Measurements from ENCODE around the gene SRR. TPM values are rescaled to one million over a fixed set of nuclear protein-coding genes. Genes with fewer than 3 reads are reported as not detected.

The SRR gene
- total RNA-seq, 4 donors from 2014 or later = 12.3 to 31.7 (median 24.1) TPM

DNA sequence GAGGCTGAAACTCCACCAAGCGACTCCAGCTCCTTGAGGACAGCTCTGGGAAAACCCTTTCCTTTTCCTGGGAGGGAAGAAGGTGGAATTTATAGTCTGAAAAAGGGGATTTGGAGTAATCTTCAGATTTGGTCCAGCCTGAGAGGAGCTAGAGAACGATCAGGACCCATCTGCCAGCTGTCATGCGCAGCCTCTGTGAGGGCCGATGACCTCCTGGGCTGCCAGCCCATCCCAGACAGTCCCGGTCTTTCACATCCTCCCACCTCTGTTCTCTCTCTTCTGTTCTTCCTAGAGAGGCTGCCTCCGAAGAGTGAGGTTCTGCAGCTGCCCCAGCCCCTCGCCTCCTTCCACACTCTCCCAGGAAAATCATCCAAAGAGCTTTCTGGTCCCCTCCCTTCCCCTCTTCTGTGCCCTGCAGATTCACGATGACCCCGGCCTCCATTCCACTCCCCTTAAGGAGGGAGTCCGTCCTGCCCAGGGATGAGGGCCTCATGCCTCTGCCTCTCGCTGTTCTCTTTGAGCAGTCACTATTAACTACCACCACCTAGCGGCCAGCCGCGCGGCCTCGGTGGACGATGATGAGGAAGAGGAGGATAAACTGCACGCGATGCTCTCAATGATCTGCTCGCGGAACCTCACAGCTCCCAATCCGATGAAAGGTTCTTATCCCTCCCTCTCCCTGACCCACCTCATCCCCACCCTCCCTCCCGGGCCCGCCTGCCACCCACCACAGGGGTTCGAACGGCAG lies 63.2 kb downstream of the SRR start:
- H3K4me1 ChIP-seq = no peaks in the 10 kb centered on the region
- WGBS, 2 donors = 82 to 86% methylated on average over 22 to 24 of the region's 26 CpGs
- H3K36me3 ChIP-seq = peaks cover 14 to 21% of the 10 kb centered on the region in 2 donors
- no peak for DNase-seq
- TF ChIP-seq, protein P1, sequence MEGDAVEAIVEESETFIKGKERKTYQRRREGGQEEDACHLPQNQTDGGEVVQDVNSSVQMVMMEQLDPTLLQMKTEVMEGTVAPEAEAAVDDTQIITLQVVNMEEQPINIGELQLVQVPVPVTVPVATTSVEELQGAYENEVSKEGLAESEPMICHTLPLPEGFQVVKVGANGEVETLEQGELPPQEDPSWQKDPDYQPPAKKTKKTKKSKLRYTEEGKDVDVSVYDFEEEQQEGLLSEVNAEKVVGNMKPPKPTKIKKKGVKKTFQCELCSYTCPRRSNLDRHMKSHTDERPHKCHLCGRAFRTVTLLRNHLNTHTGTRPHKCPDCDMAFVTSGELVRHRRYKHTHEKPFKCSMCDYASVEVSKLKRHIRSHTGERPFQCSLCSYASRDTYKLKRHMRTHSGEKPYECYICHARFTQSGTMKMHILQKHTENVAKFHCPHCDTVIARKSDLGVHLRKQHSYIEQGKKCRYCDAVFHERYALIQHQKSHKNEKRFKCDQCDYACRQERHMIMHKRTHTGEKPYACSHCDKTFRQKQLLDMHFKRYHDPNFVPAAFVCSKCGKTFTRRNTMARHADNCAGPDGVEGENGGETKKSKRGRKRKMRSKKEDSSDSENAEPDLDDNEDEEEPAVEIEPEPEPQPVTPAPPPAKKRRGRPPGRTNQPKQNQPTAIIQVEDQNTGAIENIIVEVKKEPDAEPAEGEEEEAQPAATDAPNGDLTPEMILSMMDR (IDR thresholded peaks at IDR 0.05) = no peak
- TF ChIP-seq POLR2A (IDR thresholded peaks at IDR 0.05) = no peak
- H3K27ac ChIP-seq = no peak overlapping the region
- no peaks in the 10 kb centered on the region for H3K27me3 ChIP-seq
- intact Hi-C loops (cut with DNase I) = loop anchor here (10.0 kb wide), 1 partner anchor 442 kb away; no protein-coding TSS in a partner anchor
- no peaks in the 10 kb centered on the region for H3K9me3 ChIP-seq
- H3K4me3 ChIP-seq (replicated peaks in 1 of 3) = no peak overlapping the region

DNA sequence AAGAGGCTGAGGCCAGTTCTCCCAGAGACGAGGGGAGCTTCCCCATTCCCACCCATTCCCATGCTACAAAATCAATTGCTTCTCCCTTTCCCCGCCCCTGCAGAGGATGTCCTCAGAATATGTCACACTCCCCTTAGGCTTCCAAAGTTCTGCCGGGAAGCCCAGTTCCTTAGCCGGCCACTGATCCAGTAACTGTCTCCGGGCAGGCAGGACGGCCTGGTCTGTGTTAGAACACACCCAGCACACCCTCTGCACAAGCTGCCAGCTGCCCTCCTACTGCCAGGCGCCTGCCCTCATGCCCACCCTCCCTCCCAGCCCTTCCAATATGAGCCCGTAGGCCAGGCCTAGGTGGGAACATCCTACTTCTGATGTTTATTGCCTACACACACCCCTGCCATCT lies 64.6 kb downstream of the SRR start:
- Histone ChIP-seq H3K27ac (no peak overlapping the region), H3K9me3 (no peaks in the 10 kb centered on the region), H3K36me3 (peaks cover 12 to 16% of the 10 kb centered on the region in 2 donors), H3K4me3 (replicated peaks in 1 of 3) (no peak overlapping the region), H3K4me1 (no peaks in the 10 kb centered on the region), H3K27me3 (no peaks in the 10 kb centered on the region)
- no peak for DNase-seq
- intact Hi-C loops (cut with DNase I) = loop anchor here (10.0 kb wide), 1 partner anchor 444 kb away; no protein-coding TSS in a partner anchor
- TF ChIP-seq, protein P1 (IDR thresholded peaks at IDR 0.05) = no peak
- TF ChIP-seq POLR2A (IDR thresholded peaks at IDR 0.05) = no peak
- 94% methylated on average over 8 of the region's 8 CpGs for WGBS, 2 donors

DNA sequence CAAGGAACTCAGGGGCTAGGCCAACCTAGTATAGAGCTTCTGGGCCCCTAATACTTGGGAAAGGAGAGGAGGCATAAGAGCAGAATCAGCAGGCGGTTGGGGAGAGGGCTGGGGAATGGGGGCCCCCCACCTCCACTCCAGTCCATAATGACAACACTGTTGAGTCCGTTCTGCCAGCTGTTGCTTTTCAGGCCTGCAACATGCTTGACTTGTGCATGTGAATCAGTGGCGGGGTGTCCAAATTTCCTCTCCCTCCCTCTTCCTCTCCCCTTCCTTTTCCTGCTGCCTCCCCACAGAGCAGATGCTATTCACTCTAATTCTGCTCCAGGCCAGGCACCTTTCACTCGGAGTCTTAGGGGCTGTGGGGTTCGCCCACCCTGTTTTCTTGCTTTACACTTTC lies 65.3 kb downstream of the SRR start:
- TF ChIP-seq, protein P1 (IDR thresholded peaks at IDR 0.05) = no peak
- no peak for TF ChIP-seq POLR2A (IDR thresholded peaks at IDR 0.05)
- DNase-seq = no peak
- H3K27me3 ChIP-seq = no peaks in the 10 kb centered on the region
- no peak overlapping the region for H3K4me3 ChIP-seq (replicated peaks in 1 of 3)
- H3K9me3 ChIP-seq = no peaks in the 10 kb centered on the region
- 84 to 87% methylated on average over 4 to 5 of the region's 5 CpGs for WGBS, 2 donors
- H3K4me1 ChIP-seq = no peaks in the 10 kb centered on the region
- peaks cover 11 to 12% of the 10 kb centered on the region in 2 donors for H3K36me3 ChIP-seq
- intact Hi-C loops (cut with DNase I) = loop anchor here (10.0 kb wide), 1 partner anchor 444 kb away; no protein-coding TSS in a partner anchor
- no peak overlapping the region for H3K27ac ChIP-seq

DNA sequence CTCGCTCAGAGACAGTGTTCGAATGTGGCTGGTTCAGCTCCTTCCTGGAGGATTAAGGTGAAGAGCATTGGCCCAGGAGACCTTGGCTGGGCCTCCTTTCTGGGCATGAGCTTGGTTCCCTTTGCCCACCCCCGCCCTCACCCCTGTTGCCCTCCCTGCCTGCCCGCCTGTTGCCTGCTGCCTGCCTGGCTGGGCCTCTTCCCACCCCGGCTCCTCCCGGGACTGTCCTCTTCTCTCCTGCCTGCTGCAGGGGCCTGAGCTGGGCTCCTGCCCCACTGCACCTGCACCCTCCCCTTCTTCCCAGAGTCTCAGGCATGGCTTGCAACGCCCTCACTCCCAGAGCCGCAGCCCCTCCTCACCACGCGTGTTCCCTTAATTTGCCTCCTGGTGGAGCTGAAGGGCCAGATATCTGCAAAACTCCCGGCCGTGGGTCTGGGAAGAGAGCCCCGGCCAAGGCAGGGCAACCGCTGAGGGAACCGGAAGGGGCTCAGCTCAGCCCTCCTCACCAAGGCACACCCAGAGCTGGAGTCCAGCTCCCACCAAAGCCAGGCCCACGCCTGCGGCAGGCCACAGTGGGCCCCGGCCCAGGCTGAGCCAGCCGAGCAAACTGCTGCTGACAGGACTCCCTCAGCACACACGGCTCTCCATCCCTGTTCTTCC lies 65.9 kb downstream of the SRR start:
- intact Hi-C loops (cut with DNase I) = loop anchor here (10.0 kb wide), 1 partner anchor 445 kb away; no protein-coding TSS in a partner anchor
- TF ChIP-seq POLR2A (IDR thresholded peaks at IDR 0.05) = no peak
- TF ChIP-seq, protein P1 (IDR thresholded peaks at IDR 0.05) = no peak
- no peak overlapping the region for H3K4me3 ChIP-seq (replicated peaks in 1 of 3)
- no peaks in the 10 kb centered on the region for H3K9me3 ChIP-seq
- no peak overlapping the region for H3K27ac ChIP-seq
- WGBS, 2 donors = 82% methylated on average over 19 to 20 of the region's 20 CpGs
- H3K27me3 ChIP-seq = no peaks in the 10 kb centered on the region
- no peaks in the 10 kb centered on the region for H3K4me1 ChIP-seq
- H3K36me3 ChIP-seq = peaks cover 11% of the 10 kb centered on the region in 2 donors
- DNase-seq = no peak

DNA sequence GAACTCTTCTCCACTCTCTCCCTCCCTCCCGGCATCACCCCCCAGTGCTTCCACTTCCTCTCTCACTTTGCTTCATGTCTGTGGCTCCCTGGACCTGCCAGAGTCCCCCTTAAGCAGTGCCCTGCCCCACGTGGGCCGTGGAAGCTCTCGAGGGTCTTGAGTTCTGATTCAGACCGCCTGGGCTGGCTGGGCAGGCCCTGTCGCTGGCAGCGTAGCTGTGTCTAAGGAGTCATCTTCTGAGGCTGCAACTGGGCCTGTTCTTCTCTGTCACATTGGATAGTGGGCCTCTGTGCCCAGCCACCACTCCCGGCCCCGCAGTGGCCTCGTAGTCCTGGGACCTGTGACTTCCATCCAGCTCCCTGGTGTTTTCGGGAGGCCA lies 66.5 kb downstream of the SRR start:
- H3K9me3 ChIP-seq = no peaks in the 10 kb centered on the region
- no peak overlapping the region for H3K4me3 ChIP-seq (replicated peaks in 1 of 3)
- H3K27me3 ChIP-seq = no peaks in the 10 kb centered on the region
- H3K27ac ChIP-seq = no peak overlapping the region
- DNase-seq = no peak
- WGBS, 2 donors = 88% methylated on average over 10 to 11 of the region's 11 CpGs
- TF ChIP-seq, protein P1 (IDR thresholded peaks at IDR 0.05) = no peak
- TF ChIP-seq POLR2A (IDR thresholded peaks at IDR 0.05) = no peak
- intact Hi-C loops (cut with DNase I) = no loop called here
- H3K36me3 ChIP-seq = peaks cover 6 to 7% of the 10 kb centered on the region in 2 donors
- H3K4me1 ChIP-seq = no peaks in the 10 kb centered on the region
